ENCODE measurements around the gene ELOF1.
A peak's percentile ranks its signal among the peaks of the same experiment; 100 is the strongest.

The ELOF1 gene

DNA sequence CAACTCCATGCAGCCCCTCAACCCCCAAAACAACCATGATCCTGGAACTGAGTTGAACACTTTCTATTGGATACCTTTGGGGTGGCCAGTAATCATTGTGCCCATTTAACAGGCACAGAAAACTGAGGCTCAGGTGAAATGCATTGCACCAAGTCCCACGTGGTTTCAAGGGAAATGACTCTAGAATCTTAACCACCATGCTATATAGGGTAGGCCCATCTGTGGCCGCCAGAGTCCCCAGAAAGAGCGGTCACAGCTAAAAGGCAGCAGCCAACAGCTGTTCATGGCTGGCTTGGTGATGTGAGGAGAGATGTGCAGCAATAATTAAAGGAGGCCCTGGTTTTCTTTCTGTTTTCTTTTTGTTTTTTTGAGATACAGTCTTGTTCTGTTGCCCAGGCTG lies 17.8 kb downstream of the ELOF1 start:
- H3K27me3 ChIP-seq: no peaks in the 10 kb centered on the region
- no peak for DNase-seq
- H3K4me3 ChIP-seq: peak overlapping the region; percentile 70 to 81
- peaks cover 0 to 66% (median 31%) of the 10 kb centered on the region in 4 donors for H3K4me1 ChIP-seq
- H3K36me3 ChIP-seq: peaks cover 32 to 46% (median 43%) of the 10 kb centered on the region in 3 donors
- TF ChIP-seq, protein P1, sequence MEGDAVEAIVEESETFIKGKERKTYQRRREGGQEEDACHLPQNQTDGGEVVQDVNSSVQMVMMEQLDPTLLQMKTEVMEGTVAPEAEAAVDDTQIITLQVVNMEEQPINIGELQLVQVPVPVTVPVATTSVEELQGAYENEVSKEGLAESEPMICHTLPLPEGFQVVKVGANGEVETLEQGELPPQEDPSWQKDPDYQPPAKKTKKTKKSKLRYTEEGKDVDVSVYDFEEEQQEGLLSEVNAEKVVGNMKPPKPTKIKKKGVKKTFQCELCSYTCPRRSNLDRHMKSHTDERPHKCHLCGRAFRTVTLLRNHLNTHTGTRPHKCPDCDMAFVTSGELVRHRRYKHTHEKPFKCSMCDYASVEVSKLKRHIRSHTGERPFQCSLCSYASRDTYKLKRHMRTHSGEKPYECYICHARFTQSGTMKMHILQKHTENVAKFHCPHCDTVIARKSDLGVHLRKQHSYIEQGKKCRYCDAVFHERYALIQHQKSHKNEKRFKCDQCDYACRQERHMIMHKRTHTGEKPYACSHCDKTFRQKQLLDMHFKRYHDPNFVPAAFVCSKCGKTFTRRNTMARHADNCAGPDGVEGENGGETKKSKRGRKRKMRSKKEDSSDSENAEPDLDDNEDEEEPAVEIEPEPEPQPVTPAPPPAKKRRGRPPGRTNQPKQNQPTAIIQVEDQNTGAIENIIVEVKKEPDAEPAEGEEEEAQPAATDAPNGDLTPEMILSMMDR (IDR thresholded peaks at IDR 0.05): no peak
- H3K9me3 ChIP-seq: no peaks in the 10 kb centered on the region
- peak overlapping the region; percentile 94 to 98 for H3K27ac ChIP-seq
- intact Hi-C loops (cut with DNase I; ENCODE audit: low total_unique reads): no loop called here

DNA sequence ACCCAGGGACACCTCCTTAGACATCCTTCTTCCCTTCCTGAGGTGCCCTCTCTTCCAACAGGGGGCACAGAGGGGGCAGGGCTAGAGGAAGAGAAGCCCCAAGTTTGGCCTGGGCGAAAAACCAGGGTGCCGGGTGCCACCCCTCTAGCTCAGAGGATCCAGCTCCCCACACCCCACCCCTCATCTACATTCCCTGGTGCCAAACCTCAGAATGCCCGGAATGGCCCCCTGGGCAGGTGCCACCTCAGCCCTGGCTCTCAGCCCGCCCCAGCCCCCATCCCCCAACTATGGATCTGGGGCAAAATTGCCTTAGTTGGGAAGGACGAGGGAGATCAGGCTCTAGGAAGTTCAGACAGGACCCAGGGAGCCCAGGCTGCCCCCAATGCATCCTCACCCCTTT lies 18.4 kb downstream of the ELOF1 start:
- no peaks in the 10 kb centered on the region for H3K27me3 ChIP-seq
- peaks cover 27 to 40% (median 38%) of the 10 kb centered on the region in 3 donors for H3K36me3 ChIP-seq
- peak overlapping the region; percentile 70 to 81 for H3K4me3 ChIP-seq
- H3K4me1 ChIP-seq: peaks cover 0 to 62% (median 34%) of the 10 kb centered on the region in 4 donors
- no peak for DNase-seq
- TF ChIP-seq, protein P1 (IDR thresholded peaks at IDR 0.05): no peak
- H3K27ac ChIP-seq: peak overlapping the region; percentile 94 to 98
- intact Hi-C loops (cut with DNase I; ENCODE audit: low total_unique reads): no loop called here
- no peaks in the 10 kb centered on the region for H3K9me3 ChIP-seq

DNA sequence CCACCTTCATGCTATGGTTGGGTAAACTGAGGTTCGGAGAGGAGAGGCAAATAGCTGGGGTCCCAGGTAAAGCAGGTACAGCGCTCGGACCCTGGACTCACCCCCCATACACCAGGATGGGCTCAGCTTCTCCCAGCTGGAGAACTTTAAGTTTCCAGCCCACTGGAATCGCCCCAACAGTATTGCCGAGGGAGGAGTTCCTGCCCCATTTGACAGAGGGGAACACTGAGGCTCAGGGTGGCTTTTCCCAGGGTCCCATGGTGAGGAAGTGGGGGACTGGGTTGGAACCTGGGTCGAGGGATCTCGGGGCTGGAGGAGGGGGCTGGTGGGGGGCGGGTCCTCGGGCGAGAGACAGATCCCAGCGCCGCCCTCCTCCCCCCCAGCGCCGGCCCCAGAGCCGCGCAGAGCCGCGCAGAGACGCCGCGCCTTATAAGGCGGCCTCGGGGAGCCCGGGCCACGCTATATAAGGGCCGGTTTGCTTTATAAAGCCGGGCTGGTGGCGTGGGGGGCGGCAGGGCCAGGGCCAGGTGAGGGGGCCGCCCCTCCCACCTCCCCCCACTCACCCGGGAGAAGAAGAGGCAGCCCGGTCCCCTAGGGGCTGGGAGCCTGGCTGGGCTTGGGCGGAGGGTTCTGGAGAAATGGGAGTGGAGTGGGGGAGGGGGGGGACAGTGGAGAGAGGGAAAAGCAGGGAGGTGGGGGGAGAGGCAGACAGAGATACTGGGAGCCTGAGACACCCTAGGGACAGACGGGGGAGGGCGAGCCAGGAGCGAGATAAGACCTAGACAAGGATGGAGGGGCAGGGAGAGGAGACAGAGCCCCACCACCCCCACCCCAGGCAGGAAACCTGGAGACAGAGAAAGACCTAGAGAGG lies 19.3 kb downstream of the ELOF1 start:
- peaks cover 0 to 64% (median 39%) of the 10 kb centered on the region in 4 donors for H3K4me1 ChIP-seq
- TF ChIP-seq, protein P1 (IDR thresholded peaks at IDR 0.05): no peak
- no peaks in the 10 kb centered on the region for H3K9me3 ChIP-seq
- no peaks in the 10 kb centered on the region for H3K27me3 ChIP-seq
- H3K27ac ChIP-seq: peak overlapping the region; percentile 94 to 98
- DNase-seq: peak; percentile 41 to 86
- intact Hi-C loops (cut with DNase I; ENCODE audit: low total_unique reads): no loop called here
- H3K36me3 ChIP-seq: peaks cover 24 to 30% (median 30%) of the 10 kb centered on the region in 3 donors
- peak overlapping the region; percentile 70 to 81 for H3K4me3 ChIP-seq

DNA sequence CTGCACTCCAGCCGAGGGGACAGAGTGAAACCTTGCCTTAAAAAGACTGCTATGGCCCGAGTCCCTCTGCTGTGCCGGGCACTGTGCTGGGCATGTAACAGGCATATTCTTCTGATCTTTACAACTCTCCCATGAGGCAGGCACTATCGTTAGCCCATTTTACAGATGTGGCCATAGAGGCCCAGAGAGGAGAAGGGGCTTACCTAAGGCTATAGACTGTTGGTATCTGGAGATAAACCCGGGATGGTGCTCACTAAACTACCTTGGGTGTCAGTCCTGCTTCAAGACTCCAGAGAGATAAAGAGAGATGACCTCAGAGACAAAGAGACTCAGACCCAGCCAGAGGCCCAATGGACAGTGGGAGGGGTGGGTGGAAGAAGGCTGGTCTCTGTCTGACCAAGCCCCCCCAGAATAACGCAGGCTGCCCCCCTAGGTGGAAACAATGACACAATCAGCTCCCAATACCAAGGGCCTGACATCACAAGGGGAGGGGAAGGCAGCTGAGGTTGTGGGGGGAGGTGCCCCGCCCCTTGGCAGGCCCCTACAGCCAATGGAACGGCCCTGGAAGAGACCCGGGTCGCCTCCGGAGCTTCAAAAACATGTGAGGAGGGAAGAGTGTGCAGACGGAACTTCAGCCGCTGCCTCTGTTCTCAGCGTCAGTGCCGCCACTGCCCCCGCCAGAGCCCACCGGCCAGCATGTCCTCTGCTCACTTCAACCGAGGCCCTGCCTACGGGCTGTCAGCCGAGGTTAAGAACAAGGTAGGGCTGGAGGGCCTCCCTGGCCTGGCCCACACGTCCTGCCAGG lies 20.6 kb downstream of the ELOF1 start, which contains the start of gene CNN1:
Gene CNN1 (plus strand): TSS at position 620 of the 805 bp plus-strand sequence. CDS start 77 bp downstream, at position 697.
- H3K4me3 ChIP-seq: peak within 1 kb of the TSS; percentile 70 to 81
- H3K36me3 ChIP-seq: peaks cover 12 to 23% (median 20%) of the 10 kb centered on the region in 3 donors
- intact Hi-C loops (cut with DNase I; ENCODE audit: low total_unique reads): no loop called here
- peak; percentile 85 to 96 for DNase-seq
- TF ChIP-seq, protein P1 (IDR thresholded peaks at IDR 0.05): no peak
- no peaks in the 10 kb centered on the region for H3K27me3 ChIP-seq
- no peaks in the 10 kb centered on the region for H3K9me3 ChIP-seq
- H3K27ac ChIP-seq: peak within 1 kb of the TSS; percentile 94 to 98
- H3K4me1 ChIP-seq: peaks cover 0 to 57% (median 36%) of the 10 kb centered on the region in 4 donors

DNA sequence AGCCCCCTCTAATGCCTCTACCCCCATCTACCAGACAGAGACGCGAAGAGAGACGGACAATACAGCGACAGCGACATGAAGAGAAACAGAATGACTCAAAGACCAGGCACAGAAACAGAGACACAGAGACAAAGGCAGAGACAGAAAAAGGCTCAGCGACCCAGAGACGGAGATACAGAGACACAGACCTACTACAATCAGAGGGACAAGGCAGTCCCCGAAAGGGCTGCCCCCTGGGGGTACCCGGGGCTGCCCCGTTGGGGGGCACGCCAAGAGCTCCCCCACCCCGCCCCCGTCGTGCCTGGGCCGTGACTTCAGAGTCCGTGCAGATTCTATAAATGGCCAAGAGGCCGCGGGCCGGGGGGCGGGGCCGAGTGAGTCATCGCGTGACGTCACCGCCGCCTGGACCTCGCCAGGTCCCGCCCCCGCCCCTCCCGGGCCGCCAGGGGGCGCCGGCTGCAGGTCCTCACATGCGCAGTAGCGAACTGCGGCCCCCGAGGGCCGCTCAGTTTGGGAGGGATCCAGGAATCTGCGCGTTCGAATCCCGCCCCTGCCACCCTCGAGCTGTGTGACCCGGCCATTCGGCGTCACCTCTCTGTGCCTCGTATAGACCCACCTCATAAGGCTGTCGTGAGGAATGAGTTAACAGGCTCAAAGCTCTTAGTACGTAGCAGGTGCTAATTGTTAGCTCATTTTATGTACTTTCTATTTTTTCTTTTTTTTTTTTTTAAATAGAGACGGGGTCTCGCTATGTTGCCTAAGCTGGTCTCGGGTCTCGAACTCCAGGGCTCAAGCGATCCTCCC lies 23.0 kb downstream of the ELOF1 start:
- intact Hi-C loops (cut with DNase I; ENCODE audit: low total_unique reads): no loop called here
- TF ChIP-seq, protein P1 (IDR thresholded peaks at IDR 0.05): peak; percentile 94
- Histone ChIP-seq H3K4me1 (peaks cover 0 to 36% (median 23%) of the 10 kb centered on the region in 4 donors), H3K4me3 (peak overlapping the region; percentile 43 to 45), H3K9me3 (no peaks in the 10 kb centered on the region), H3K27ac (peak overlapping the region; percentile 92 to 98), H3K36me3 (peaks cover 0 to 3% (median 2%) of the 10 kb centered on the region in 3 donors), H3K27me3 (no peaks in the 10 kb centered on the region)
- peak; percentile 87 to 95 for DNase-seq
